ENCODE results near the gene UXS1. TPM values are rescaled to one million over a fixed set of nuclear protein-coding genes. Genes with fewer than 3 reads are reported as not detected.

The UXS1 gene
- total RNA-seq, 2 donors from 2014 or later = 18.7 to 22.0 TPM

DNA sequence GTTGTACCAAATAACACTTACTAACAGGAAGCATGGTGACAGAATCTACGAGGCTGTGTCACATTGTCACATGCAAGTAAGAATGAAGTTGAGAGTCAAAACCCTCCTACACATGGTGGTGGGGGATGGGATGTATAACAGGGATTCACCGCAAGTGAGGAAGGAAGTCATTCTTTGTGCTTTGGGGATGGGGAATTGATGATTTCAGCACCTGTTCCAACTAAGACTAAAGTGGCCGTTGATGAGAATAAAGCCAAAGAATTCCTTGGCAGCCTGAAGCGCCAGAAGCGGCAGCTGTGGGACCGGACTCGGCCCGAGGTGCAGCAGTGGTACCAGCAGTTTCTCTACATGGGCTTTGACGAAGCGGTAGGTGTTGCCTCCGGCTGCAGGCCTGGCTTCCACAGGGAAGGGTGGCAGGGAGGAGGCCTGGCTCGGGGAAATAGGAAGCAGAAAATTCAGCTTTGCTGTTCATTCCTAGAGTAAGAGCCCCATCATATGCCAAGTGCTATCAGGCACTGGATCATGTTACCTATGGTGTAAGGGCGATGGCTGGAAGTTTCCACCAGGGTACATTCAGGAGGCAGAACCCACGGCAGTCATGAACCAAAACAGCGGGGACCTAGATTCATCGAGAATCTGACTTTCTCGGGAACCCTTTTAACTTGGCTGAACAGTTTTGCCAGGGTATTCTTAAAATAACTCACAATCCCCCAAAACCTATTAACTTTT lies 120.3 kb downstream of the UXS1 start:
- intact Hi-C loops (cut with DNase I) = loop anchor here in 1 of 2 donors (2.0 kb wide), 1 partner anchor 699 kb away; no protein-coding TSS in a partner anchor
- DNase-seq (ENCODE audit: low spot score) = no peak

DNA sequence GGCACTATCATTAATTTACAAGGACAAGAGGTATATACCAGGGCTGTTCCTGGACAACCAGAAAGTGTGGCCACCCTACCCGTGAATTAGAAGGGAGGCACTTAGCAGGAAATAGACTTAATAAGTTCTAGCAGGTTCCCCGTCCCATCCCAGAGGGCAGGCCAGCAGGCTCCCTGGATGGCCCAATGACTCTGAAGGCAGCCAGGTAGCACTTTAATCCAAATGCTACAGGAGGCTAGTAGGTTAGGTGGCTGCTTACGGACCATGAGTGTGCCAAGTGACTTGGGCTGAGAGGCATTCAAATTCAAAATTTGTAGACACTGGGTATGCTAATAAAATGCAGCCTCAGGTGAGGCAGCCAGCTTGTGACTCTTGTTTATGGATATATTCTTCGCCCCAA lies 123.9 kb downstream of the UXS1 start:
- no peak for DNase-seq (ENCODE audit: low spot score)
- intact Hi-C loops (cut with DNase I) = no loop called here

DNA sequence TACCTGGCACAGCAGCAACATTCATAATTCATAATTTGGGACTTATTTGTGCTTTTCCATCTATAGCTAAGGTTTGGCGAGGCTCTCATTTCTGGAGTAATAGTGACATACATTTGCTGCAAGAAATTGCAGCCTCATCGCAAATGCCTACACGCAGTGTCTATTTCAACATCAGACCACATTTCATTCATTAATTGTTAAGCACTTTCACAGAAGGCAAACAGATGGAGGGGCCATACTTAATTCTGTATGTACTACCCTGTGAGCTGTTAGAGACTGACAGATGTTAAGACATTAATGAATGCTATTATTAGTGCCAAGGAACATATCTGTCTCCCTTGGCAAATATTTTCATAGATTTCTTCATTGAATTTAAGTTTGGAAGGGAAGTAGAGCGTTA lies 125.7 kb downstream of the UXS1 start:
- intact Hi-C loops (cut with DNase I) = no loop called here
- no peak for DNase-seq (ENCODE audit: low spot score)

DNA sequence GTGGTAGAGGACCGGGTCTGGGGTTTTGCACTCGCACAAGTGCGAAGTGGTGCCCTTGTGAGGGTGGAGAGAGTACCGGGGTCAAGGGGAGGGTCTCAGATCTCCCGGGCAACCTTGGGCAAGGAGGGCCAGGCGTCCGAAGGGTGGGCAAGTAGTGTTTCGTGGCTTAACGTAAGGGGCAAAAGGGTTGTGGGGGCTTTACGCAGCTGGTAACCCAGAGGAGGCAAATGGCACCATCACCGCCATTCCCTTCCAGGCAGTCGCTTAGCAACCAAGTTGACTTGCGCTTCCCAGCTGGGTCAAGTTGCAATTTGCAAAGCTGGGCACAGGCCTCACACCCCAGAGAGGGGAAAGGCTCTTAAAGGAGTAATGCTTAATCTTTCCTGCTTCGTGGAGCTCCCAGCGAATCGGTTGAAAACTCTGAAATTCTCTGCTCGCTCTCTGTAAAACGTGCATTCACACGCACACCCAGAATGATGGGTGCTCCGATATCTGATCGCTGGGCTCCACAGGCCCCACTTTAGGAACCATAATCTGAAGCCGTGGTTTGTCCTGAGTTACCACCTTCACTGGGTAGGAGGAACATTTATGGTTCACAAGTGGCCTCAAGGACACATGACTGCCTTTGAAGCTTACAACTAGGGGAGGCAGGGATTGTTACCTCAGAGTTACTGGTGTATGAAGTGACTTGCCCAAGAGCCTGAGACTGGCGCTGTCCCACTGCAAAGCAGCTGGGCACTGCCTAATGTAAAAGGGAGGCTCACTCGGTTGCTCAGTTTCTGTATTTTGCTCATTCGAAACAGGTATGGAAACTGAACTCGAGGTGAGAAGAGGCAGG lies 127.9 kb downstream of the UXS1 start:
- DNase-seq (ENCODE audit: low spot score) = no peak
- intact Hi-C loops (cut with DNase I) = no loop called here

DNA sequence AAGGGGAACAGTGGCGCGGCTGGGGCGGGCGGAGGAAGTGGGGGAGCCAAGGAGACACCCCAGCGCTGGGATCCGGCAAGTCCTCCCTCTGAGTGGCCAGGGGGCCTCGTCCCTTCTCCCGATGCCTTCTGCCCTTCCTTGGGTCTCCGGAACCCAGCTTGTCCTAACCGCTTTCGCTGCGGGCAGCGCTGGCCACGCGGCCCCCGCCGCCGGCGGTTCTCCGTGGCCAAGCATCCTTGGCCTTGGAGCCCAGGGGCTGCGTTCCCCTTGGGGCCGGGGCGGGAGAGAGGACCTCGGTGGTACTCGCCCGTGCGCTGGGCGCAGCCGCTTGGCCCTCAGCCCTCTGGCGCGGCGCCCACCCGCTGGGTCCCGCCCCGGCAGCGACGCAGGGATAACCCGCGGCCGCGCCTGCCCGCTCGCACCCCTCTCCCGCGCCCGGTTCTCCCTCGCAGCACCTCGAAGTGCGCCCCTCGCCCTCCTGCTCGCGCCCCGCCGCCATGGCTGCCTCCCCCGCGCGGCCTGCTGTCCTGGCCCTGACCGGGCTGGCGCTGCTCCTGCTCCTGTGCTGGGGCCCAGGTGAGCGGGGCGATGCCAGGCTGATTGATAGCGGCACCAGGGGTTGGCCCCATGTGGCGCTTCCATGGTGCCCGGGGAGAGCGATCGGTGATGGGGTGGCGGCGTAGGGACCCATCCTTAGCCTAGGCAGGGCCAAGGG lies 128.7 kb downstream of the UXS1 start:
- no peak for DNase-seq (ENCODE audit: low spot score)
- intact Hi-C loops (cut with DNase I) = no loop called here

DNA sequence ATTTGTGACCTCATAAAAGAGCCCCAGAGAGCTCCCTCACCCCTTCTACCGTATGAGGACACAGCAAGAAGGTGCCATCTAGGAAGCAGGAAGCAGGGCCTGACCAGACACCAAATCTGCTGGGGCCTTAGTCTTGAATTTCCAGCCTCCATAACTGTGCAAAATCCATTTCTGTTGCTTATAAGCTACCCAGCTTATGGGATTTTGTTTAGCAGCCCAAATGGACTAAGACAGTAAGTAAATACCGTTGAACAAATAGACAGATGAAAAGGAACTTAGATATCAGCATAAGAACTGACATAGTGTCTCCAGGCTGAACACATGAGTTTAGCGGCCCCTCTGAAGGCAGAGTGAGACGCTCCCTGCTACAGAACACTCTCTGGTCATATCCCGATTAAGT lies 130.9 kb downstream of the UXS1 start:
- intact Hi-C loops (cut with DNase I) = no loop called here
- DNase-seq (ENCODE audit: low spot score) = no peak

DNA sequence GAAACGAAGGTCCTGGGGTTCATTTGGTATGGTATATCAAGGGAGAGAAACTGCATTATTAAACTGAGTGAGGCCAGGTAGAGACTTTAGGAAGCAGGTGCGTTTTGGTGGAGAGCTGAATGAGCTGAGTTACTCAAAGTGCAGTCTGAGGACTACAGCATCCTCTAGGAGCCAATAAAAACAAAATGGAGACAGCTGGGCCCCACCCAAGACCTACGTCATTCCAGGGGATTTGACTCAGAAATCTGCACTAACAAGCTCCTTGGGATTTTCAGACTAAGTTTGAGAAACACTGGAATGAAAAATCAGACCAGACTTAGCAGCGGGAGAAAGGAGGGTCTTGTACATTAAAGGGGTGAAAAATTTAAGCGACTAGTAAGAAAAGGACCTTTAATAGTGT lies 131.5 kb downstream of the UXS1 start:
- intact Hi-C loops (cut with DNase I) = no loop called here
- no peak for DNase-seq (ENCODE audit: low spot score)

DNA sequence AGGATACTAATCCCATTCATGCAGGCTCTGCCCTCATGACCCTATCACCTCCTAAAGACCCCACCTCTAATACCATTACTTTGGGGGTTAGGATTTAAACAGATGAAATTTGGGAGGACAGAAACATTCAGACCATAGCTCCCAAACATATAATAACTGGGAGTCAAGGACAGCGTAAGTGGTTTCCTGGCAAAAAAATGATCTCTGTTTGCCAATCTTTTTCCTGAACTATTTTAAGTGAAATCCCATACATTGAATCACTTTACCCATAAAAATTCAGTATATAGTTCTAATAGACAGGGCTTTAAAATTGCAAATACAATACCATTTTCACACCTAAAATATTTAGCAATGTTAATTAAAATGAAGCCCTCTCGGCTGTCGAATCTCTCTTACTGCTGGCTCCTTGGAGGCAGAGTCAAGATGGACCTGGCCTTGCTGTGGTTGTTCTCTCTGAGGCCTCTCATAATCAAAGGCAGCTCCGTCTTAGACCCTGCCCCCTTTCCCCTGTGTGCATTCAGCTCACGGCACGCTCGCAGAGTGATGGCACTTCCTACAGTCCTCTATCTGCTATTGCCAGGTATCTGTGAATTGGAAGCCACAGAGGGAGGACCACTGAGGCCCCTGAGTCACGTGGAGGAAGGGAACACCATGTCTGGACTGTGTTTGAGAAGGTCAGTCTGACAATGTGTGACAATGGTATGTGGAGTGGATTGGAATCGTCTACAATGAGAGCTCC lies 132.3 kb downstream of the UXS1 start:
- intact Hi-C loops (cut with DNase I) = no loop called here
- DNase-seq (ENCODE audit: low spot score) = no peak

DNA sequence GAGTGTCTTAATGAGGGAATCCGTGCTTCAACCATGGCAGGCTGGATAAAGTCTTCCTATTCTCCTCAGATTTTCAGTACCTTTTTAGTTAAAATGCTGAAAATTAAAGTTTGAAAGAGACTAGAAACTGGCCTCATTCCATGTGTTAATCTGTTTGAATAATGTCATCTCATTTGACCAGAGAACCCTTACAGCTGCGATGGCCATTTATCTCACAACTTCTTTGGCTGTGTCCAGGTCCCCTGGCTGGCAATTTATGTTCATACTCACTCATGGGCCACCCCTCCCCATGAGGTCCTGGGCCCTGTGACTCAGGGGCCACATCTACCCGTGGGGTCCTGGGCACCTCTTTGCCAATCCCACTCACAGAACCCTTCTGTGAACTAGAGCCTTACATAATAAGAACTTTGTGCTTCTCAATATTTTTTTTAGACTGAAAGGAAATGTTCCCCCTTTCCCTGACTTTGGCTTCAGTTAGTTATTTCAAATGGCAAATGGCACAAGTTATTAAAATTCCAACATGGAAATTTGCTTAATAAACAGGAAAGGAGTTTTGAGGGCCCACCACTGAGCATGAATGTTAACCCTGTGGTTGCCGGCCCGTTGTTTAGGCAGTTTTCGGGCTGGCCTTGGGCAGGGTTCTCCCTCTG lies 134.6 kb downstream of the UXS1 start:
- DNase-seq (ENCODE audit: low spot score) = no peak
- intact Hi-C loops (cut with DNase I) = no loop called here

DNA sequence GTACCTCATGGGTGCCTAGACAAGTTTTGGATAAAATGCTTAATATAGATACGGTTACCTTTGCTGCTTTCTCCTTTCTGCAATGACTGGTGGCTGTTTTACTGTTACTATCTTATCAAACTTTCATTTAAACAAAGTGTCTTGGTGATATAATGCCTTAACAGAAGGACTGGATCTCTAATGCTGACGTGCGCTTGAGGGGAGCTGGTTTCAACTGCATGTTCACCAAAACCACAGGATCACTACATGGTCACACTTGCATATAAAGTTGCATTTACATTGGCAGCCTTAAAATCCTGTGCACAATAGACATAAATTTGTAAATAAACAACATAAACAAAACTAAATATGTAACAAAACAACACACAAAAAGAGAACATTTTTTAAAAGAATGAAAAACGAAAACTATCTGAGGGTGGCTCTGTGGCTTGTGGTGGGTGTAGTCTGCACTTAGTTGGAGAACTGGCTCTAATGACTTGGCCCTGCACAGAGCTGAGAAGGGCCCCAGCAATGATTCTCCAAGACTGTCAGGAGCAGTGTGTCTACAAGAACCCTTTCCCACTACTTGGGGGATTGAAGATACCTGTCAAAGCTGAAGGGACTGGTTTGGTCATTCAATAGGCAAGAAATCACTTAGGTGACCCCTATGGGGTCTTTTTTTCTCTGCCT lies 135.5 kb downstream of the UXS1 start:
- intact Hi-C loops (cut with DNase I) = no loop called here
- no peak for DNase-seq (ENCODE audit: low spot score)

DNA sequence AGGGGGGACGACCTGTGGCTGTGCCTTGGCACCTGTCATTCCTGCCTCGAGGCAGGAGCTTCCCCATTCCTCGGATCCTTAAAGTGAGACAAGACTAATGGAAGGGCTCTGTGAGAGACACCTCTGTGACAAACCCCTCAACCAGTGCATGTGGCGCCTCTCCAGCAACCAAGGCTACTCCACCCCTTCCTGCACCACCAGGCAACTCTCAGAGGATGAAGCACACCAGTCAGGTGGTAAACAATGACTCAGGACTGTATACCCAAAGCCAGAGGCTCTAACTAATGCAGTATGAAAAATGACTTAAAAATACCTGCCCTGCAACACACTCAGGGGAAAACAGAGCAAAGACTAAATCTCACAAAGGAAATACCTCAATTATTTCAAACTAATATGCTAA lies 136.9 kb downstream of the UXS1 start:
- intact Hi-C loops (cut with DNase I) = no loop called here
- no peak for DNase-seq (ENCODE audit: low spot score)

DNA sequence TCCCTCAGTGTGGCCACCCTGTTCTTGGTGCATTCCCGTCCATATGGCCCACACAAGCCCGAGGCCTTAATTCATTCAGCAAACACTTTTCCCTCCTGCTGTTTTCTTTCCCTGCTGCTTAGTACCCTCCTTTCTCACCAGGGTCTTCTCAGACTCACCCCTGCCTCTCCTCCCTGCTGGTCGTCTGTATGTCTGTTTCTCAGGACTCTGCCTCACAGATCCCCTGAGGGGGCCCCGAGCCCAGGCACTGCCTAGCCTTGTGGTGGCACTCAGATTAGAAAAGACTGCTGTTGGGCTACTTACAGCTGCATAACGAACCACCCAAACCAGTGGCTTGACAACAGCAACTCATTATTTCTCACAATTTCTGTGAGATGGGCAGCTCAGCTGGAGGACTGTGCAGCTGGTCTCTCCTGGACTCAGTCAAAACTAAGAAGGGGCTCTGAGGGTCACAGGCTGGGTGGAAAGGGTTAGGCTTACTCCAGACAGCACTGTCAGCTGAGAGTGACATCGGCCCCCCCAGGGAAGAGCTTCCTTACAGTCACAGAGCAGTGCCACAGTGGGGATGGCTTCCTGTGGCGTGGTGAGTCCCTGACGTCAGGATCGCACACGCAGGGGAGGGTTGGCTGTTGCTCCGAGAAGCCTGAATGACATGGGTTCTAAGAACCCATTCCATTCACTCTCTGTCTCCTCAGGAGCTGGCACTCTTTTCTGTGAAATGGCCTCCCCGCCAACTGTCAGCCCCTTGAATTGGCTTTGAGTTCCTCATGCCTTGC lies 139.0 kb downstream of the UXS1 start:
- intact Hi-C loops (cut with DNase I) = no loop called here
- DNase-seq (ENCODE audit: low spot score) = no peak

DNA sequence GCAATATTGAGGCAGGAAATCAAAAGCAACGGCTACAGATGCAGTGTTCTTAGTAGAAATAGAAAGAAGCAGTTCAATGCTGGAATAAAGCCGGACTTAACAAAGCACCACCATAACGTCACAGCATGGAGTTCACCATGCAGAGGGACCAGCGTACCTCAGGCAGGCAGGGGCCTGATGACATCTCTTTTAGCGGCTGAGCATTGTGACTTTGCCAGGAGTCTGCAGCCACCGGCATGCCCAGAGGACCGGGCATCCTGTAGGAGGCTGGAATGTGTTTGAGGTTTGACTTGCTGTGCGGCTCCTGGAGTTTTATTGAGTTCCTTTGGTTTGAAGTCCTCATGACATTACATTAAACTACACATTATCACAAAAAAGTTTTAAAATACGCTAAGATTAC lies 139.8 kb downstream of the UXS1 start:
- DNase-seq (ENCODE audit: low spot score) = no peak
- intact Hi-C loops (cut with DNase I) = no loop called here

DNA sequence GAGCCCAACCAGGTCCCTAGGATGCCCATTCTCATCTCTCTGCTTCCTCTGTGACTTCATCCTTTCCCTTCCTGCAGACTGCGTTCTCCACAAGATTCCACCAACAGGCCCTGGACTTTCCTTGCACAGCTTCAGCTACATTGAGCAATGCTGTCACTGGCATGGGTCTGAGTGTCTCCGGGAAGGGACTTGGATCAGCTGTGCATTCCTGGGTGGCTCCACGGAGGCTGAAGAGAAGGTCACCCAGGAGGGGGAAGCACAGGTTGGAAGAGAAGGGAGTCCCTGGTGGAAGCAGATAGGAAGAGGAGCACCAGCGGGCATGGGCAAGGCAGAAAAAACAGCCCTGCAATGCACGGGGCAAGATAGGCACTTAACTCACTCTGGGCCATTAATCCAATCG lies 140.5 kb downstream of the UXS1 start:
- intact Hi-C loops (cut with DNase I) = no loop called here
- no peak for DNase-seq (ENCODE audit: low spot score)

DNA sequence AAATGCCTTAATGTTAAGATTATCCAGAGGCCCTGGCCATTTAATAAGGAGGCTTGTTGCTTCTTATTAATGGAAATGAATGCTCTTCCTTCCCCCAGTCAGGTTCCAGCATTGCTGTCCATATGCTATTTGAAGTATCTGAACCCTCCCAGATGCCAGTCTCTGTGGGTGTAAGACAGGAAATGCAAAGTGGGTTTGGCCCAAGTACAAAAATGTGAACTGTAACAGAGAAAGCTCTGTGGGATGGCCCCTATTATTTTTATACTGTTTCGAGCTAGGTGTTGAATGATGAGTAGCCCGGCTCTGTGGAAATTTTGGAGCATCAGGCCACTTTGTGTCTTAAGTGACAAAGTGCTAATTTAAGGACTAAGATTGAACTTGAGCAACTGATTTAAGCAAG lies 141.0 kb downstream of the UXS1 start:
- intact Hi-C loops (cut with DNase I) = no loop called here
- no peak for DNase-seq (ENCODE audit: low spot score)

DNA sequence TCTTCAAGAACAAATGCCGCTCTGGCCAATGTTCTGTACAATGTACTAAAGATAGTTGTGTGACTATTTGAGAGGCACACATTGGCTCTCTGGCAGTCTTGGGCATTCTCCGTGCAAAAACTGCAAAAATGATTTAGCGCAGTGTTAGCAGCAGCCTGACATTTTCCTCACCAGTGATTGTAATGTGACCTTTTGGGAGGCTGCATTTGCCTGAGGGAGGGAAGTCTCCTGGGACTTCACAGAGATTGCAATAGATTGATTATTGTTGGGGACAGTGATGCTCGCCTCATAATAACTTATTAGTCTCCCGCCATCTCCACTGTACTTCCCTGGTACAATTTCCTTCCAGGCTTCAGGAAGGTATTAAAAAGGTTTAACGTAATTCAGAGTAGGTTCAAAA lies 149.2 kb downstream of the UXS1 start:
- DNase-seq (ENCODE audit: low spot score) = no peak
- intact Hi-C loops (cut with DNase I) = no loop called here

DNA sequence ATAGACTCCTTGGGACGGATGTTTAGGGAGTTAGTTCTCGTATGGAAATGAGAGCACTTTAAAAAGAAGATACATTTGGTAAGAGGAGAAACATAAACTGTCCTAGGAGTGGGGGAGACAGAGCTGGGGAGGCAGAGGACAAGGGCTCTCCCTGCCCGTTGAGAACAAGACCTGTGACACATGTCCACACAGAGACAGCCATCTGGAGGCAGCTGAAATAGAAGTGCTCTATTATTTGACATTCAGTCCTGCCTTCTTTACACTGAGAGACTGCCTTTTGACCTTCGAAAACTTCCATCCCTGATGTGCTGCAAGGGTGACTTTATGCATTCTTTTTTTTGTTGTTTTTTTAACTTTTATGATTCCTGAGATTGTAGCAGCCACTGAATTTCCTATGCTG lies 150.1 kb downstream of the UXS1 start:
- DNase-seq (ENCODE audit: low spot score) = no peak
- intact Hi-C loops (cut with DNase I) = no loop called here
